ENCODE results near the gene SDK1. TPM values are rescaled to one million over a fixed set of nuclear protein-coding genes. Genes with fewer than 3 reads are reported as not detected.

Gene SDK1
- total RNA-seq, 1 donor from 2014 or later = 4.3 TPM

- H3K36me3 Mint-ChIP-seq (ENCODE audit: low read depth, unreplicated experiment) = peaks cover 9% of the 10 kb centered on the region
- DNase-seq (ENCODE audit: low spot score) = no peak
These were observed 778.3 kb downstream of the SDK1 start for GRCh38 chr7:4079366-4079765.

GRCh38 chr7:4079956-4080355, 778.9 kb downstream of the SDK1 start:
- Mint-ChIP-seq H3K27me3 (ENCODE audit: unreplicated experiment) (peaks cover 4% of the 10 kb centered on the region), H3K4me3 (ENCODE audit: unreplicated experiment) (no peak overlapping the region)

More at GRCh38 chr7:4079366-4079765, 778.3 kb downstream of the SDK1 start:
- peaks cover 5% of the 10 kb centered on the region for H3K9me3 Mint-ChIP-seq (ENCODE audit: unreplicated experiment)
- no peaks in the 10 kb centered on the region for H3K4me1 Mint-ChIP-seq (ENCODE audit: unreplicated experiment)
- H3K27me3 Mint-ChIP-seq (ENCODE audit: unreplicated experiment) = peaks cover 4% of the 10 kb centered on the region
- TF ChIP-seq, protein P1, sequence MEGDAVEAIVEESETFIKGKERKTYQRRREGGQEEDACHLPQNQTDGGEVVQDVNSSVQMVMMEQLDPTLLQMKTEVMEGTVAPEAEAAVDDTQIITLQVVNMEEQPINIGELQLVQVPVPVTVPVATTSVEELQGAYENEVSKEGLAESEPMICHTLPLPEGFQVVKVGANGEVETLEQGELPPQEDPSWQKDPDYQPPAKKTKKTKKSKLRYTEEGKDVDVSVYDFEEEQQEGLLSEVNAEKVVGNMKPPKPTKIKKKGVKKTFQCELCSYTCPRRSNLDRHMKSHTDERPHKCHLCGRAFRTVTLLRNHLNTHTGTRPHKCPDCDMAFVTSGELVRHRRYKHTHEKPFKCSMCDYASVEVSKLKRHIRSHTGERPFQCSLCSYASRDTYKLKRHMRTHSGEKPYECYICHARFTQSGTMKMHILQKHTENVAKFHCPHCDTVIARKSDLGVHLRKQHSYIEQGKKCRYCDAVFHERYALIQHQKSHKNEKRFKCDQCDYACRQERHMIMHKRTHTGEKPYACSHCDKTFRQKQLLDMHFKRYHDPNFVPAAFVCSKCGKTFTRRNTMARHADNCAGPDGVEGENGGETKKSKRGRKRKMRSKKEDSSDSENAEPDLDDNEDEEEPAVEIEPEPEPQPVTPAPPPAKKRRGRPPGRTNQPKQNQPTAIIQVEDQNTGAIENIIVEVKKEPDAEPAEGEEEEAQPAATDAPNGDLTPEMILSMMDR (IDR thresholded peaks at IDR 0.05; ENCODE audit: unreplicated experiment) = no peak
- no peak overlapping the region for H3K4me3 Mint-ChIP-seq (ENCODE audit: unreplicated experiment)
- no peak overlapping the region for H3K27ac Mint-ChIP-seq (ENCODE audit: unreplicated experiment)

DNA sequence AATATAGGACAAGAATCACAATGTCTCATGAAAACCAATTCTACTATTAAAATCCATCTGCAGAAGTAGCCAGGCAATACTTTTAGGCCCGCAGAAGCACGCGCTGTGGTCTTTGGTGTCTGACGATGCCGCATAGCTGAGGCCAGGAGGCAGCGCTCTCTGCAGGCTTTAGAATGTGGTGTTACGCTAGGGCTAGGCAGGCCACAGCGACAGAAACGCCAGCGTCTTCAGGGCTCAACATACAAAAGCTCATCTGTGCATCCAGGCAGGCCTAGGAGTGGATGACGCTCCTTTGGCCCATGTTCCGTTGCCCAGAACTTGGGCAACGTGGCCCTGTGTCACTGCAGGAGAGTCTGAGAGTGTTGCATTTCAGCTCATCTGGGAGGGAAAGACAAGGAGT, 779.9 kb downstream of the SDK1 start:
- H3K4me3 Mint-ChIP-seq (ENCODE audit: unreplicated experiment) = no peak overlapping the region
- H3K36me3 Mint-ChIP-seq (ENCODE audit: low read depth, unreplicated experiment) = peaks cover 9% of the 10 kb centered on the region
- DNase-seq (ENCODE audit: low spot score) = no peak
- H3K4me1 Mint-ChIP-seq (ENCODE audit: unreplicated experiment) = no peaks in the 10 kb centered on the region
- TF ChIP-seq, protein P1 (IDR thresholded peaks at IDR 0.05; ENCODE audit: unreplicated experiment) = no peak
- H3K9me3 Mint-ChIP-seq (ENCODE audit: unreplicated experiment) = peaks cover 5% of the 10 kb centered on the region
- H3K27ac Mint-ChIP-seq (ENCODE audit: unreplicated experiment) = no peak overlapping the region
- peaks cover 4% of the 10 kb centered on the region for H3K27me3 Mint-ChIP-seq (ENCODE audit: unreplicated experiment)

More at GRCh38 chr7:4079956-4080355, 778.9 kb downstream of the SDK1 start:
- Mint-ChIP-seq H3K4me1 (ENCODE audit: unreplicated experiment) (no peaks in the 10 kb centered on the region), H3K27ac (ENCODE audit: unreplicated experiment) (no peak overlapping the region), H3K9me3 (ENCODE audit: unreplicated experiment) (peaks cover 5% of the 10 kb centered on the region), H3K36me3 (ENCODE audit: low read depth, unreplicated experiment) (peaks cover 9% of the 10 kb centered on the region)
- TF ChIP-seq, protein P1 (IDR thresholded peaks at IDR 0.05; ENCODE audit: unreplicated experiment) = no peak
- DNase-seq (ENCODE audit: low spot score) = no peak

GRCh38 chr7:4083513-4083912, 782.5 kb downstream of the SDK1 start:
- Mint-ChIP-seq H3K4me3 (ENCODE audit: unreplicated experiment) (no peak overlapping the region), H3K4me1 (ENCODE audit: unreplicated experiment) (no peaks in the 10 kb centered on the region), H3K9me3 (ENCODE audit: unreplicated experiment) (peaks cover 11% of the 10 kb centered on the region), H3K27me3 (ENCODE audit: unreplicated experiment) (peaks cover 4% of the 10 kb centered on the region), H3K27ac (ENCODE audit: unreplicated experiment) (no peak overlapping the region), H3K36me3 (ENCODE audit: low read depth, unreplicated experiment) (peaks cover 3% of the 10 kb centered on the region)
- DNase-seq (ENCODE audit: low spot score) = no peak
- TF ChIP-seq, protein P1 (IDR thresholded peaks at IDR 0.05; ENCODE audit: unreplicated experiment) = no peak

- H3K4me3 Mint-ChIP-seq (ENCODE audit: unreplicated experiment) = no peak overlapping the region
- no peak overlapping the region for H3K27ac Mint-ChIP-seq (ENCODE audit: unreplicated experiment)
- H3K4me1 Mint-ChIP-seq (ENCODE audit: unreplicated experiment) = no peaks in the 10 kb centered on the region
These were observed 783.2 kb downstream of the SDK1 start for GRCh38 chr7:4084271-4084670.

More at GRCh38 chr7:4084271-4084670, 783.2 kb downstream of the SDK1 start:
- H3K9me3 Mint-ChIP-seq (ENCODE audit: unreplicated experiment) = peaks cover 10% of the 10 kb centered on the region
- no peak for DNase-seq (ENCODE audit: low spot score)
- TF ChIP-seq, protein P1 (IDR thresholded peaks at IDR 0.05; ENCODE audit: unreplicated experiment) = no peak
- peaks cover 3% of the 10 kb centered on the region for H3K36me3 Mint-ChIP-seq (ENCODE audit: low read depth, unreplicated experiment)
- H3K27me3 Mint-ChIP-seq (ENCODE audit: unreplicated experiment) = no peaks in the 10 kb centered on the region

Data from endothelial cell (in vitro differentiated cells).